NB4 (cell line): ENCODE measurements around the gene PIR.
A peak's percentile ranks its signal among the peaks of the same experiment; 100 is the strongest.

Source experiments
- DNase-seq: peaks from one replicate; pipeline ENCODE4 v3.0.0; 2010; ENCODE audit warnings: low read depth
- H3K4me3 ChIP-seq: one replicate; pipeline ENCODE4 v1.5.1; 2011; ENCODE audit warnings: mild to moderate bottlenecking, low read depth, low read length, moderate library complexity
- CTCF ChIP-seq: IDR thresholded peaks from one replicate; pipeline ENCODE4 v1.5.1; 2012; ENCODE audit warnings: low read depth, low read length
- MAX ChIP-seq: IDR thresholded peaks from 2 replicates; pipeline ENCODE4 v1.6.1; 2011; ENCODE audit warnings: low read depth, low read length
- MYC ChIP-seq: IDR thresholded peaks from 2 replicates; pipeline ENCODE4 v1.6.1; 2011; ENCODE audit warnings: low read depth, low read length
- POLR2A ChIP-seq: IDR thresholded peaks from 2 replicates; pipeline ENCODE4 v1.6.1; 2011; ENCODE audit warnings: mild to moderate bottlenecking; ENCODE audit not compliant: insufficient read length; ENCODE audit errors: extremely low read depth

PIR gene

GRCh38 chrX:15376956-15377355 is 116.2 kb downstream of the PIR start:
- DNase-seq, result no peak
- TF ChIP-seq CTCF (no peak), MAX (no peak), POLR2A (no peak), MYC (no peak)
- H3K4me3 ChIP-seq, result no peak overlapping the region

- no peak for TF ChIP-seq MYC
- TF ChIP-seq POLR2A, result no peak
- TF ChIP-seq CTCF, result no peak
- no peak for TF ChIP-seq MAX
- no peak overlapping the region for H3K4me3 ChIP-seq
- DNase-seq, result no peak
Measured at GRCh38 chrX:15373976-15374375, 119.2 kb downstream of the PIR start.

- TF ChIP-seq MAX (no peak), CTCF (no peak), POLR2A (no peak), MYC (no peak)
- DNase-seq, result peak; percentile 45
- no peak overlapping the region for H3K4me3 ChIP-seq
Measured at GRCh38 chrX:15366506-15367352, 126.4 kb downstream of the PIR start.

GRCh38 chrX:15359701-15360100 is 133.4 kb downstream of the PIR start:
- no peak for DNase-seq
- no peak overlapping the region for H3K4me3 ChIP-seq
- TF ChIP-seq POLR2A (no peak), CTCF (no peak), MAX (no peak), MYC (no peak)

- no peak for DNase-seq
- TF ChIP-seq MYC (no peak), MAX (no peak), CTCF (no peak), POLR2A (no peak)
- no peak overlapping the region for H3K4me3 ChIP-seq
Measured at GRCh38 chrX:15358533-15358932, 134.6 kb downstream of the PIR start.
